COLO668 (cell line): Measurements from ENCODE around the gene DDX47.
"Not testable (repeated sequence)": the region's sequence is repeated elsewhere in the genome, so short reads cannot be mapped to it uniquely, and the experiment has no call there.

Experiments used
- DNase-seq: peaks from one replicate; lab custom pipeline; 2025; ENCODE audit not compliant: unreplicated experiment; lab: John Stamatoyannopoulos, UW

Gene DDX47

DNA sequence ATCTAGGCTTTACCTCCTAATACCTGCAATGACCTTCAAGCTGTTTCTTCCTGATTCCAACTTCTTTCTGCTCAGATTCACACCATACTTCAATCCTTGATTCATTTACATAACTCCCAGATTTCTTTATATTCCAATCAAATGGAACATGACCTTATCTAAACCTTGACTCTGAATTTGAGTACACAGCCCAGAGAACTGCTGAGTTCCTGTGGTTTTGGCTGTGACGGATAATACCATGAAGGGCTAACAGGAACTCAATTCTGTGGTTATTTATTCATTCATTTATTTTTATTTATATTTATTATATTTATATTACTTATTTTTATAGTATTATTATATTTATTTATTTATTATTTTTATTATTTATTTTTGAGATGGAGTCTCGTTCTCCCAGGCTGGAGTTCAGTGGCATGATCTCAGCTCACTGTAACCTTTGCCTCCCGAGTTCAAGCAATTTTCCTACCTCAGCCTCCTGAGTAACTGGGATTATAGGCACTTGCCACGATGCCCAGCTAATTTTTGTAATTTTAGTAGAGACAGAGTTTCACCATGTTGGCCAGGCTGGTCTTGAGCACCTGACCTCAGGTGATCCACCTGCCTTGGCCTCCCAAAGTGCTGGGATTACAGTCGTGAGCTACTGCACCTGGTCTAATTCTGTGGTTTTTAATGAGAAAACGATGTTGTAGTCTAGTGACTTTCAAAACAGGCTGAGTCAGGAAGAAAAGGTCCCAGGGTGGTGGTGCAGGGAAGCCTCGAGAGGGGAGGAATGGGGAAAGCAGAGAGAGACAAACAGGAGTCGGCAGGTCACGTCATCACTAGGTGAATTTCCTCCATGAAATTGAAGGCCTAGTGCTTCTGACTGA, 16.0 kb upstream of the DDX47 start:
- no peak for DNase-seq

DNA sequence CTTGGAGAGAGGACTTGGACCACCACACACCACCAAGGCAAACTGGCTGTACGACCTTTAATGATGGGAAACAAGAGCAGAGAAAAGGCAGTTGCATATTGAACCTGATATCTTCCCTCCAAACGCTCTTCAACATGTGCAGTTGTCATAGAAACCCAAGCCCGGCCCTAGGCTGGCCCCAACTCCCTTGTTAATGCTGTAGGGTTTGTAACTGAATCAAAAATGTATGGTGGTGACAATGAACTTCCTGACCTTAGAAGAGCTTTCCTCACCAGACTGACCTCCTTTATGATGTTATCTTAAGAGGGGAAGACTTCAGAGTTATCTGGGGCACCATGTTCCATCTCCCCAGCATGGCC, 15.4 kb upstream of the DDX47 start:
- DNase-seq = no peak

DNA sequence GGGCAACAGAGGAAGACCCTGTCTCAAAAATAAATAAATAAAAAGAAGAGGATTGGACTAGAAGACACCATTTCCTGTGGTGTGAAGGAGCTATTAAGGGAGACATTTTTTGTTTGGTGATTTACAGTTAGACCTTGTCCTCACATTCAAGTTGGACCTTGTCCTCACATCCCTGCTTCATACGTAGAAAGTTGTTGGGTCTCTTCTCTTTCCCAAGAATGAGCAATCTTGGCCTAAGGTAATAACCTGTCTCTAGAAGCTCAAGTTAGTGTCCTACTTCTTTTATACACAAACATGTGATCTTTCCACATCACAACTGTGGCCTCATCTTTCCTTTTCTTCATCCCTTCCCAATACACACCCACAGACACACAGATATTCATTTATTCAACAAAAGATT, 14.7 kb upstream of the DDX47 start:
- no peak for DNase-seq

- no peak for DNase-seq
Observed at GRCh38 chr12:12799163-12799920, 13.8 kb upstream of the DDX47 start.

- no peak for DNase-seq
Observed at GRCh38 chr12:12800406-12801180, 12.6 kb upstream of the DDX47 start.

DNA sequence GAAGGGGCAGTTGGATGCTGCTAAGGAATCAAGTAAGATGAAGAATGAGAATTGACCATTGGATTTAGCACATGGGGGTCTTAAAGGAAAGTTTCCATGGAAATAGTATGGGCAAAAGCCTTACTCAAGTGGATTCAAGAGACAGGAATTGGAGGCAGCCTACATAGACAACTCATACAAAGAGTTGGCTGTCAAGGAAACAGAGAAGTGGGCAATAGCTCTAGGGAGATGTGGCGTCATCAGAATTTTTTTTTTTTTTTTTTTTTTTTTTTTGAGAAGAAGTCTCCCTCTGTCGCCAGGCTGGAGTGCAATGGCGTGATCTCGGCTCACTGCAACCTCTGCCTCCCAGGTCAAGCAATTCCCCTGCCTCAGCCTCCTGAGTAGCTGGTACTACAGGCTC, 11.5 kb upstream of the DDX47 start:
- not testable (repeated sequence) for DNase-seq

GRCh38 chr12:12803186-12803585, 10.0 kb upstream of the DDX47 start:
- peak; percentile 71 for DNase-seq

GRCh38 chr12:12804011-12804410, 9.1 kb upstream of the DDX47 start:
- no peak for DNase-seq

GRCh38 chr12:12804432-12804886, 8.7 kb upstream of the DDX47 start:
- no peak for DNase-seq

- no peak for DNase-seq
Observed at GRCh38 chr12:12806784-12807516, 6.2 kb upstream of the DDX47 start.

DNA sequence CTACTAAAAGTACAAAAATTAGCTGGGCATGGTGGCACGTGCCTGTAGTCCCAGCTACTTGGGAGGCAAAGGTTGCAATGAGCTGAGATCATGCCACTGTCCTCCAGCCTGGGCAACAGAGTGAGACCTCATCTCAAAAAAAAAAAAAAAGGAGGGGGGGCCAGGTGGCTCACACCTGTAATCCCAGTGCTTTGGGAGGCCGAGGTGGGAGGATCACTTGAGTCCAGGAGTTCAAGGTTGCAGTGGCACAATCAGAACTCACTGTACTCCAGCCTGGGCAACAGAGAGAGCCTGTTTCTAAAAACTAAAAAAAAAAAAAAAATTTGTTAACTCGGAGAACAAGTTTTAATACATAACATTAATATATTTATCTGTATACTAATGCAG, 5.6 kb upstream of the DDX47 start:
- not testable (repeated sequence) for DNase-seq

GRCh38 chr12:12807970-12808702, 5.0 kb upstream of the DDX47 start:
- DNase-seq = peak; percentile 34

- DNase-seq = peak; percentile 65
Observed at GRCh38 chr12:12810553-12811021, 2.6 kb upstream of the DDX47 start.

DNA sequence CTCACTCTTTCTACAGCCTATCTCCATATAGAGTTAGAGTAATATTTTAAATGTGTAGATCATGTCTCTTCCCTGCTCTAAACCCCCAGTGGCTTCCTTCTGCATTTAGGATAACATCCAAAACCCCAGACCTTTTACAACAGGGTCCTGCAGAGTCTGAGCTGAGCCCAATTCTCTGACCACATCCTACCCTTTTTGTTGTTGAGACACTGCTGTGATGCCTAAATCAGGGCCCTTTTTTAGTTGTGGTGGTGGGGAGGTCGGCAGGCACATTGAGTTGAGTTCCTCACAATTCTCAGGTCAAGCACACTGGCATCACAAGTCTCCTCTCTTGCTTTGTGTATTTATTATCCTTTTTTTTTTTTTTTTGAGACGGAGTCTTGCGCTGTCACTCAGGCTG, 1.8 kb upstream of the DDX47 start:
- DNase-seq = no peak

- no peak for DNase-seq
Observed at GRCh38 chr12:12812174-12812573, 972 bp upstream of the DDX47 start.

- DNase-seq = no peak
Observed at GRCh38 chr12:12812618-12813119, 477 bp upstream of the DDX47 start.

- no peak for DNase-seq
Observed at GRCh38 chr12:12817616-12818015, 4.5 kb downstream of the DDX47 start.

GRCh38 chr12:12818701-12819100, 5.6 kb downstream of the DDX47 start:
- DNase-seq = no peak

DNA sequence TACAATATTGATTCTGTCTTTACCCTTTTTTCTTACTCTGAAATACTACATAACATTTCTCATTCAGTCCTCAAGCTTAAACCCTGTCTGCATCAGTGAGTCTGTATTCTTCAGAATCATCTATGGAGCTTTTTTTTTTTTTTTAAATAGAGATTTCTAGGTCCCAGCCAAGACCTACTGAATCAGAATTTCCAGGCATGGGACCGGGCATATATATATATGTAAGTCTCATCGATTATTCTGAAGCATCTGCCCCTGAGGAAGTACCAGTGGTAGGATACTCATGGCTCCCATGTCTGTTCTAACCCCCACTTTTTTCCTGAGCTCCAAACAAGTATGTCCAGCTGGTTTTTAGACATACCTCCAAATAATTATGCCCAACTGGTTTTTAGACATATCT, 6.1 kb downstream of the DDX47 start:
- no peak for DNase-seq

DNA sequence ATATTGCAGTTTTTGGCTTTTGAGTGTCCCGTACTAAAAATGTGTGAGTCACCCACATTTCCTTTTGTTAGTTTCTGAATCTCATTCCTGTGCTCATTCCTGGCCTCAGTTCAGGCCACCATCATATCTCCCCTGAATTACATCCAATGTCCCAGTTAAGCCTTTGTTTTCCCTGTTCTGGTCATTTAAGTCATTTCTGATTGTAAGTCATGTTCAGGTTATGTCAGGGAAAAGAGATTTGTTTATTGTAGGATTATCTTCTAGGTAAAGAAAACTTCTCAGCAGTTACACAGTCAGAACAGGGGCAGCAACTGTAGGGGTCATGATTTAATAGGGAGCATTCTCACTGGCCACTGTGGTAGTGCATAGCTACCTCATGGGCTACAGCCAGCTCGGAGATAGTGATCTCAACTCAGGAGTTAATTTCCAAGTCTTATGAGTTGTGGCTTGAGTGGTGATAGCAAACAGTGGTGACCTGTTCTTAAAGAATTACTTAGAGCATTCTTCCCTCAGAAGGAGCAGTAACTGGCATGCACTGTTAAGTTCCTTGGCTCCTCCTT, 6.7 kb downstream of the DDX47 start:
- no peak for DNase-seq
